HepG2 (cell line): ENCODE measurements around the gene PLCD4. TPM values are rescaled to one million over a fixed set of nuclear protein-coding genes. Genes with fewer than 3 reads are reported as not detected.

Experiments used
- MIER3 ChIP-seq: IDR thresholded peaks from 2 replicates; pipeline ENCODE4 v1.6.1; 2016; ENCODE audit warnings: missing compliant biosample characterization, borderline replicate concordance
- NFIC ChIP-seq: IDR thresholded peaks from 2 replicates; pipeline ENCODE4 v1.6.1; 2012; ENCODE audit warnings: mild to moderate bottlenecking, low read length, inconsistent platforms
- NRL ChIP-seq: sonication (generic); formaldehyde crosslinking; IDR thresholded peaks from 2 replicates; pipeline ENCODE4 v1.5.0; 2020; ENCODE audit warnings: missing genetic modification reagents, mild to moderate bottlenecking, moderate library complexity, borderline replicate concordance
- RAD21 ChIP-seq: fragments of 450-650 bp; formaldehyde crosslinking; IDR thresholded peaks from 2 replicates; pipeline ENCODE4 v1.5.0; 2020; ENCODE audit warnings: mild to moderate bottlenecking
- RFXANK ChIP-seq: IDR thresholded peaks from 2 replicates; pipeline ENCODE4 v1.6.1; 2016
- ZBTB1 ChIP-seq: sonication (generic); formaldehyde crosslinking; IDR thresholded peaks from 2 replicates; pipeline ENCODE4 v1.4.0; 2020; ENCODE audit warnings: missing genetic modification reagents, borderline replicate concordance
- ZBTB42 ChIP-seq: sonication (generic); formaldehyde crosslinking; IDR thresholded peaks from 2 replicates; pipeline ENCODE4 v1.5.0; 2020; ENCODE audit warnings: mild to moderate bottlenecking, missing genetic modification reagents
- ZBTB49 ChIP-seq: sonication (generic); formaldehyde crosslinking; IDR thresholded peaks from 2 replicates; pipeline ENCODE4 v1.4.0; 2020; ENCODE audit warnings: missing genetic modification reagents, borderline replicate concordance
- ZNF142 ChIP-seq: sonication (generic); formaldehyde crosslinking; IDR thresholded peaks from 2 replicates; pipeline ENCODE4 v1.4.0; 2020; ENCODE audit warnings: missing genetic modification reagents
- ZNF274 ChIP-seq: sonication (generic); formaldehyde crosslinking; IDR thresholded peaks from 2 replicates; pipeline ENCODE4 v1.5.1; 2020; ENCODE audit warnings: mild to moderate bottlenecking, missing genetic modification reagents
- ZNF331 ChIP-seq: sonication (generic); formaldehyde crosslinking; IDR thresholded peaks from 2 replicates; pipeline ENCODE4 v1.4.0; 2020; ENCODE audit warnings: missing genetic modification reagents
- ZNF382 ChIP-seq: sonication (generic); formaldehyde crosslinking; IDR thresholded peaks from 2 replicates; pipeline ENCODE4 v1.5.0; 2020; ENCODE audit warnings: missing genetic modification reagents, mild to moderate bottlenecking, borderline replicate concordance
- ZNF569 ChIP-seq: sonication (generic); formaldehyde crosslinking; IDR thresholded peaks from 2 replicates; pipeline ENCODE4 v1.5.0; 2020; ENCODE audit warnings: mild to moderate bottlenecking, missing genetic modification reagents, moderate library complexity, borderline replicate concordance
- ZNF572 ChIP-seq: sonication (generic); formaldehyde crosslinking; IDR thresholded peaks from 2 replicates; pipeline ENCODE4 v1.5.1; 2020; ENCODE audit warnings: mild to moderate bottlenecking, missing genetic modification reagents
- ZNF589 ChIP-seq: sonication (generic); formaldehyde crosslinking; conservative IDR thresholded peaks from 2 replicates; pipeline ENCODE4 v1.8.0; 2022; ENCODE audit warnings: mild to moderate bottlenecking, moderate library complexity, missing genetic modification reagents
- ZNF746 ChIP-seq: sonication (generic); formaldehyde crosslinking; IDR thresholded peaks from 2 replicates; pipeline ENCODE4 v1.8.0; 2022; ENCODE audit warnings: mild to moderate bottlenecking, missing genetic modification reagents
- ZSCAN22 ChIP-seq: sonication (generic); formaldehyde crosslinking; IDR thresholded peaks from 2 replicates; pipeline ENCODE4 v1.4.0; 2020; ENCODE audit warnings: mild to moderate bottlenecking, missing genetic modification reagents
- polyA plus RNA-seq, 8 experiments: library from polyadenylated mRNA; depleted of rRNA in 3 of 8; stranded (reverse) in 7 of 8; unstranded in 1 of 8; fragments of >200 nt; fragmentation: Illumina TruSeq in 4 of 8; extraction: Trizol in 4 of 8; gene quantifications; 2 replicates each; pipeline versions ENCODE4 v1.2.1 to v1.2.3, GENCODE V29; 2011 to 2016; ENCODE audit warnings: low read depth in 4 of 8, missing spikeins in 1 of 8, mixed read lengths in 1 of 8; ENCODE audit not compliant: insufficient read depth in 1 of 8
- total RNA-seq, 5 experiments: library from RNA; depleted of rRNA; stranded (reverse); fragments of >200 nt; fragmentation: Illumina TruSeq; extraction: Trizol; gene quantifications; 2 replicates each; pipeline ENCODE4 v1.2.3, GENCODE V29; 2016; ENCODE audit warnings: low read depth in 1 of 5
- TF ChIP-seq, protein P1 (sequence below): sonication (generic); formaldehyde crosslinking; IDR thresholded peaks from 2 replicates; pipeline ENCODE4 v1.8.0; 2022; ENCODE audit warnings: missing genetic modification reagents, mild to moderate bottlenecking, inconsistent platforms, borderline replicate concordance
- TF ChIP-seq, protein P2 (sequence below): IDR thresholded peaks from 2 replicates; pipeline ENCODE4 v1.6.1; 2016; ENCODE audit warnings: low read depth, control low read depth

PLCD4 gene
- total and polyA plus RNA-seq, 2 of the 13 experiments (the other 11 are each of a cell fraction or from before 2014, with no cell fraction given): 0.26 TPM; not detected in 1

DNA sequence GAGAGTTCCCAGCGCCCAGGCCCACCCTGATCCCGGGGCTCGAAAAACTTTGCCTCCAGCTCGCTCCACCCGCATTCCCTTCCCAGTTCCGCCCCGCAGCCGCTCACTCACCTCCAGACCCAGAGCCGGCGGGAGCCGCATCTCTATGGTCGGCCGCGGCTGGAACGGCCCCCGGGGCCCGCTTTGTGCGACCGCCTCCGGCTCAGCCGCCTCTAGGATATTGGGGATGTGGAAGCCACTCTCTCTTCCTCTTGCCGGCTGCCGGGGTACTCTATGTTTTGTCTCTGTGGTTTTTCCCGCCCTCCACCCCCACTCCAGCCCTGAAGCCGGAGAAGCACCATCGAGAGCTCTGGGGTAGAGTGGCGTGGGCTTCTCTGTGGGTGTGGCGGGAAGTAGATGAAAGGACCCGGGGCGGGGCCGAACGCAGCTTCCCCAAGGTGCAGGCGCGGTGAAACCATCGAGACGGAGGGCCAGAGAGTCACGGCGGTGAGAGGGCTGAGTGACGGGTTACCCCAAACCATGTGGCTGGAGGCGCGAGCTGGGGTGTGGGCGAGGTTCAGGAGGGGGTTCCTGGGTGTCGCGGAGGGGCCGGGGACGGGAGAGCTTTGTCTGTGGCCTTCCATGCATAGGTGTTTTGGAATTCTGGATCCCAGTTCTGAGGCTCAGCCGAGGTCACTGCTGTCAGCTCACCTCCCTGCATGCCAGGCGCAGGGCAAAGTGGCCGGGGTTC is 51.7 kb downstream of the PLCD4 start, which contains the start of the genes BCS1L and ZNF142 (continued):
- 0 out of 2 replicates have a peak, but pooled peaks have one; percentile 32 for TF ChIP-seq ZNF331 (CRISPR knock-in tag)
- peak; percentile 81 for TF ChIP-seq ZNF746
- TF ChIP-seq ZNF274 (CRISPR knock-in tag): peak; percentile 80
- no peak for TF ChIP-seq ZNF569
- TF ChIP-seq ZSCAN22 (CRISPR knock-in tag): peak; percentile 56; the same call in 1 of the 2 replicates
- no peak for TF ChIP-seq ZBTB49 (CRISPR knock-in tag)
- TF ChIP-seq ZNF572: no peak
- TF ChIP-seq ZNF589 (CRISPR knock-in tag): 0 out of 2 replicates have a peak, but pooled peaks have one; percentile 69
- TF ChIP-seq ZNF142: no peak
- TF ChIP-seq, protein P1, sequence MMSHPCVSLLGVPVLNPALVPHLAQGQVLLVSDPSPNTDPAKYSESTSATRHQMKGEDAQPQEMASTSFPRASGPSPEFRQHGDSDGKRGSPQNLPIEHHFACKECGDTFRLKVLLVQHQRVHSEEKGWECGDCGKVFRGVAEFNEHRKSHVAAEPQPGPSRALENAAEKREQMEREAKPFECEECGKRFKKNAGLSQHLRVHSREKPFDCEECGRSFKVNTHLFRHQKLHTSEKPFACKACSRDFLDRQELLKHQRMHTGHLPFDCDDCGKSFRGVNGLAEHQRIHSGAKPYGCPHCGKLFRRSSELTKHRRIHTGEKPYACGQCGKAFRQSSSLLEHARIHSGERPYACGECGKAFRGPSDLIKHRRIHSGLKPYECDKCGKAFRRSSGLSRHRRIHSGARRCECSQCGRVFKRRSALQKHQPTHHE: no peak; the same call in 1 of the 2 replicates
- peak; percentile 54; the same call in 1 of the 2 replicates for TF ChIP-seq MIER3 (CRISPR knock-in tag)
- TF ChIP-seq RAD21 (CRISPR knock-in tag): peak; percentile 51
- no peak for TF ChIP-seq NFIC
- no peak for TF ChIP-seq ZNF382 (CRISPR knock-in tag)
- TF ChIP-seq ZBTB1: no peak
- TF ChIP-seq RFXANK: no peak
- TF ChIP-seq, protein P2, sequence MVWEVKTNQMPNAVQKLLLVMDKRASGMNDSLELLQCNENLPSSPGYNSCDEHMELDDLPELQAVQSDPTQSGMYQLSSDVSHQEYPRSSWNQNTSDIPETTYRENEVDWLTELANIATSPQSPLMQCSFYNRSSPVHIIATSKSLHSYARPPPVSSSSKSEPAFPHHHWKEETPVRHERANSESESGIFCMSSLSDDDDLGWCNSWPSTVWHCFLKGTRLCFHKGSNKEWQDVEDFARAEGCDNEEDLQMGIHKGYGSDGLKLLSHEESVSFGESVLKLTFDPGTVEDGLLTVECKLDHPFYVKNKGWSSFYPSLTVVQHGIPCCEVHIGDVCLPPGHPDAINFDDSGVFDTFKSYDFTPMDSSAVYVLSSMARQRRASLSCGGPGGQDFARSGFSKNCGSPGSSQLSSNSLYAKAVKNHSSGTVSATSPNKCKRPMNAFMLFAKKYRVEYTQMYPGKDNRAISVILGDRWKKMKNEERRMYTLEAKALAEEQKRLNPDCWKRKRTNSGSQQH (CRISPR knock-in tag): peak; percentile 66
- TF ChIP-seq NRL (CRISPR knock-in tag): peak; percentile 48
- 0 out of 2 replicates have a peak, but pooled peaks have one; percentile 28 for TF ChIP-seq ZBTB42 (CRISPR knock-in tag)
